ENCODE data around the gene IFITM1. TPM values are rescaled to one million over a fixed set of nuclear protein-coding genes. Genes with fewer than 3 reads are reported as not detected.

Gene IFITM1
- total and polyA plus RNA-seq, 4 donors: 12.6 to 113 (median 66.7) TPM

GRCh38 chr11:342328-342727 is 28.5 kb downstream of the IFITM1 start (continued):
- TF ChIP-seq CTCF (IDR thresholded peaks at IDR 0.05; ENCODE audit: low read depth, low read length, missing input control) (no peak), JUND (IDR thresholded peaks at IDR 0.05) (no peak), YY1 (IDR thresholded peaks at IDR 0.05) (no peak), HNF4G (IDR thresholded peaks at IDR 0.05) (no peak), MAX (IDR thresholded peaks at IDR 0.05) (no peak)

GRCh38 chr11:344836-345578 is 31.2 kb downstream of the IFITM1 start:
- WGBS: 96% methylated on average over 11 of the region's 11 CpGs
- Histone ChIP-seq H3K4me1 (ENCODE audit: control insufficient read depth in 4 of 4, insufficient read depth in 4 of 4, low read length in 3 of 4) (no peaks in the 10 kb centered on the region), H3K36me3 (ENCODE audit: control insufficient read depth in 4 of 4, insufficient read depth in 3 of 4, low read depth in 1 of 4, low read length in 3 of 4) (no peaks in the 10 kb centered on the region), H3K9ac (ENCODE audit: low read depth in 1 of 2, low read length in 2 of 2) (no peak overlapping the region), H3K9me3 (ENCODE audit: control insufficient read depth in 4 of 4, low read length in 3 of 4) (no peaks in the 10 kb centered on the region), H3K27me3 (ENCODE audit: control insufficient read depth in 4 of 4, insufficient read depth in 4 of 4, low read length in 3 of 4) (no peaks in the 10 kb centered on the region), H3K27ac (ENCODE audit: low read depth in 1 of 2, low read length in 2 of 2) (no peak overlapping the region), H3K4me3 (ENCODE audit: low read depth in 1 of 3, low read length in 3 of 3) (no peak overlapping the region)
- DNase-seq (ENCODE audit: low spot score): no peak
- TF ChIP-seq RAD21 (IDR thresholded peaks at IDR 0.05): no peak

GRCh38 chr11:346529-346928 is 32.7 kb downstream of the IFITM1 start:
- DNase-seq (ENCODE audit: low spot score): no peak

More at GRCh38 chr11:346529-346928, 32.7 kb downstream of the IFITM1 start:
- H3K4me1 ChIP-seq (ENCODE audit: control insufficient read depth in 4 of 4, insufficient read depth in 4 of 4, low read length in 3 of 4): peaks cover 0 to 3% (median 0%) of the 10 kb centered on the region in 4 donors
- H3K27me3 ChIP-seq (ENCODE audit: control insufficient read depth in 4 of 4, insufficient read depth in 4 of 4, low read length in 3 of 4): no peaks in the 10 kb centered on the region
- WGBS: 76% methylated on average over 3 of the region's 3 CpGs
- no peaks in the 10 kb centered on the region for H3K9me3 ChIP-seq (ENCODE audit: control insufficient read depth in 4 of 4, low read length in 3 of 4)
- TF ChIP-seq ATF3 (IDR thresholded peaks at IDR 0.05) (no peak), RAD21 (IDR thresholded peaks at IDR 0.05) (no peak), ZBTB33 (IDR thresholded peaks at IDR 0.05) (no peak), FOXA1 (IDR thresholded peaks at IDR 0.05) (no peak), MAX (IDR thresholded peaks at IDR 0.05) (no peak), JUND (IDR thresholded peaks at IDR 0.05) (no peak), RXRA (IDR thresholded peaks at IDR 0.05) (no peak), EGR1 (IDR thresholded peaks at IDR 0.05; ENCODE audit: low read depth in 2 of 2) (no peak), REST (IDR thresholded peaks at IDR 0.05) (no peak), CTCF (IDR thresholded peaks at IDR 0.05; ENCODE audit: low read depth, low read length, missing input control) (no peak), YY1 (IDR thresholded peaks at IDR 0.05) (no peak), FOXA2 (IDR thresholded peaks at IDR 0.05) (no peak), SP1 (IDR thresholded peaks at IDR 0.05) (no peak), NR2F2 (IDR thresholded peaks at IDR 0.05) (no peak)
- H3K9ac ChIP-seq (ENCODE audit: low read depth in 1 of 2, low read length in 2 of 2): no peak overlapping the region
- no peak overlapping the region for H3K4me3 ChIP-seq (ENCODE audit: low read depth in 1 of 3, low read length in 3 of 3)
- no peaks in the 10 kb centered on the region for H3K36me3 ChIP-seq (ENCODE audit: control insufficient read depth in 4 of 4, insufficient read depth in 3 of 4, low read depth in 1 of 4, low read length in 3 of 4)
- H3K27ac ChIP-seq (ENCODE audit: low read depth in 1 of 2, low read length in 2 of 2): no peak overlapping the region
